ENCODE results near the gene ADAP1.
"Not testable (repeated sequence)": the region's sequence is repeated elsewhere in the genome, so short reads cannot be mapped to it uniquely, and the experiment has no call there.

Gene ADAP1

DNA sequence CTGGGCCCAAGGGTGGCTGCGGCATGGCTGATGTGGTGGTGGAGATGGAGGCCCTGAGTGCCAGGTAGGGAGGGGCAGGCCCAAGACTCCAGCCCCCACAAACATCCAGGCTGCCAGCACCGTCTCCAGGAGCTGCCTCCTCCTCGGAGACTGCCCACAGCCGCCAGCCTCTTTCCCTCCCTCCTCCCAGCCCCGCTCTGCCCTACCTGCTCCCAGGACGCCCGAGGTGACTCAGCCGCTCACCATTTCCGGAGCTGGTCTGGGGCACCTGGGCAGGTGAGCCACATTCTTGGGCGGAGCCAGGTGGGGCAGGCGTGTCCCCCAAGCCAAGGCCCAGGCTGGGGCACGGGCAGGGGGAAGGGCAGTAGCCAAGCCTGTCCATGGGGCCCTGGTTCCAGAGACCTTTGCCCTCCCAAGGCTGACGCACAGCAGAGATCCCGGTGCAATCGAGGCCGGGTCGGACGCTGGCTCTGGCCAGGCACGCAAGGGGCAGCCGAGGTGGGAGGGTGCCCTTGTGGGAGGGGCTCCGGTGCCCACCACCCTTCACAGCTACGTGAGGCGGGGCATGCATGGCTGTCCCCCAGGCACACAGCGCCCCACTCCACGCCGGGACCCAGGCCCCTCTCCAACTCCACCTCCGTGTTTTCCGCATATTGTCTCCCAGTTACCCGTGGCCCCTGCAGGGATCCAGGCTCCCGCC lies 8.8 kb downstream of the ADAP1 start:
- H3K79me2 ChIP-seq (ENCODE audit: insufficient read depth, low read length), result no peaks in the 10 kb centered on the region
- H3K27me3 ChIP-seq (ENCODE audit: insufficient read depth, low read length, poor library complexity, severe bottlenecking), result no peaks in the 10 kb centered on the region
- H3K4me2 ChIP-seq (ENCODE audit: low read depth, low read length, poor library complexity, severe bottlenecking), result no peak overlapping the region
- H4K20me1 ChIP-seq (ENCODE audit: insufficient read depth, low read length, poor library complexity, severe bottlenecking), result no peaks in the 10 kb centered on the region
- no peaks in the 10 kb centered on the region for H3K9me3 ChIP-seq (ENCODE audit: insufficient read depth, low read depth, low read length)
- no peaks in the 10 kb centered on the region for H3K9me2 ChIP-seq (replicated peaks; ENCODE audit: low read depth, low read length)
- no peak overlapping the region for H2AFZ ChIP-seq (ENCODE audit: low read length)
- no peaks in the 10 kb centered on the region for H3F3A ChIP-seq (ENCODE audit: low read depth)
- no peak overlapping the region for H3K4me3 ChIP-seq (ENCODE audit: low read length, poor library complexity, severe bottlenecking)
- no peak overlapping the region for H3K9ac ChIP-seq (ENCODE audit: low read depth, low read length, poor library complexity, severe bottlenecking)
- H3K36me3 ChIP-seq (ENCODE audit: insufficient read depth, low read length), result no peaks in the 10 kb centered on the region
- no peaks in the 10 kb centered on the region for H3K4me1 ChIP-seq (ENCODE audit: insufficient read depth, low read length, poor library complexity, severe bottlenecking)
- TF ChIP-seq, protein P1, sequence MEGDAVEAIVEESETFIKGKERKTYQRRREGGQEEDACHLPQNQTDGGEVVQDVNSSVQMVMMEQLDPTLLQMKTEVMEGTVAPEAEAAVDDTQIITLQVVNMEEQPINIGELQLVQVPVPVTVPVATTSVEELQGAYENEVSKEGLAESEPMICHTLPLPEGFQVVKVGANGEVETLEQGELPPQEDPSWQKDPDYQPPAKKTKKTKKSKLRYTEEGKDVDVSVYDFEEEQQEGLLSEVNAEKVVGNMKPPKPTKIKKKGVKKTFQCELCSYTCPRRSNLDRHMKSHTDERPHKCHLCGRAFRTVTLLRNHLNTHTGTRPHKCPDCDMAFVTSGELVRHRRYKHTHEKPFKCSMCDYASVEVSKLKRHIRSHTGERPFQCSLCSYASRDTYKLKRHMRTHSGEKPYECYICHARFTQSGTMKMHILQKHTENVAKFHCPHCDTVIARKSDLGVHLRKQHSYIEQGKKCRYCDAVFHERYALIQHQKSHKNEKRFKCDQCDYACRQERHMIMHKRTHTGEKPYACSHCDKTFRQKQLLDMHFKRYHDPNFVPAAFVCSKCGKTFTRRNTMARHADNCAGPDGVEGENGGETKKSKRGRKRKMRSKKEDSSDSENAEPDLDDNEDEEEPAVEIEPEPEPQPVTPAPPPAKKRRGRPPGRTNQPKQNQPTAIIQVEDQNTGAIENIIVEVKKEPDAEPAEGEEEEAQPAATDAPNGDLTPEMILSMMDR (conservative IDR thresholded peaks at IDR 0.05; ENCODE audit: low read length), result no peak
- TF ChIP-seq EZH2phosphoT487 (IDR thresholded peaks at IDR 0.05; ENCODE audit: borderline replicate concordance), result no peak

DNA sequence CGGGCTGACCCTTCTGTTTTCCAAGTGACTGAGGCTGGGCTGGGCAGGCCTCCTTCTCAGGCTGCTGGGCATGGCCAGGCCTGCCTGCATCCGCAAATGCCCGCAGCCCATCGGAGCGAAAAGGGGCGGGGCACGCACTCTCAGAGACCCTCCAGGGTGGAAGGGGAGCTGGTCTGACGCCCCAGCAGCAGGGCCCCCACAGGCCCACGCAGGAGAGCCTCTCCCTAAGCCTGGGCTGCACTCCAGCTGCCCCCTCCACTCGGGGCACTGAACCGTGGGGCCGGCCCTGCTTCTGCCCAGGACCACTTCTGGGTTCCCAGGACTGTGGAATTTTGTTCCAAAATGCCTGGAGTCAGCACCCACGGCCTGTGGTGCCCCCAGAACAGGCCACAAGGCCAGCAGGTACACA lies 9.3 kb downstream of the ADAP1 start:
- no peaks in the 10 kb centered on the region for H3K4me1 ChIP-seq (ENCODE audit: insufficient read depth, low read length, poor library complexity, severe bottlenecking)
- H3K79me2 ChIP-seq (ENCODE audit: insufficient read depth, low read length), result no peaks in the 10 kb centered on the region
- H4K20me1 ChIP-seq (ENCODE audit: insufficient read depth, low read length, poor library complexity, severe bottlenecking), result no peaks in the 10 kb centered on the region
- no peak overlapping the region for H3K4me3 ChIP-seq (ENCODE audit: low read length, poor library complexity, severe bottlenecking)
- H3K4me2 ChIP-seq (ENCODE audit: low read depth, low read length, poor library complexity, severe bottlenecking), result no peak overlapping the region
- H3K9ac ChIP-seq (ENCODE audit: low read depth, low read length, poor library complexity, severe bottlenecking), result no peak overlapping the region
- no peaks in the 10 kb centered on the region for H3K9me2 ChIP-seq (replicated peaks; ENCODE audit: low read depth, low read length)
- no peak overlapping the region for H2AFZ ChIP-seq (ENCODE audit: low read length)
- TF ChIP-seq EZH2phosphoT487 (IDR thresholded peaks at IDR 0.05; ENCODE audit: borderline replicate concordance), result no peak
- TF ChIP-seq, protein P1 (conservative IDR thresholded peaks at IDR 0.05; ENCODE audit: low read length), result no peak
- H3K9me3 ChIP-seq (ENCODE audit: insufficient read depth, low read depth, low read length), result no peaks in the 10 kb centered on the region
- H3K36me3 ChIP-seq (ENCODE audit: insufficient read depth, low read length), result no peaks in the 10 kb centered on the region
- H3K27me3 ChIP-seq (ENCODE audit: insufficient read depth, low read length, poor library complexity, severe bottlenecking), result no peaks in the 10 kb centered on the region
- no peaks in the 10 kb centered on the region for H3F3A ChIP-seq (ENCODE audit: low read depth)

DNA sequence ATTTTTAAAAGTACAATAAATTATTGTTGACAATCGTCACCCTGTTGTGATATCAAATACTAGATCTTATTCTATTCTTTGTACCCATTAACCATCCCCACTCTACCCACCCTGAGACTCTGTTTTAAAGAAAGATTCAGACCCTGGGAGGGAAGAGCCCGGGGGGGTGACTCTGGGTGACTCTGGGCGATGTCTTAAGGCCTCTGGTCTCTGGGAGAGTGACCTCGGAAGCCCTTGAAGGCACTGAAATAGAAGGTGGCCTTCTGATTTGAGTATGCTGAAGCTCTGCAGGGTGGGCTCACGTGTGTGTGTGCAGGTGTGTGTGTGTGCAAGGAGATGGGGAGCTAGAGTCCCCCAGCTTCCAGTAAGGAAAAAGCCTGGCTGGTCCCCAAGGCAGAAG lies 9.7 kb downstream of the ADAP1 start:
- Histone ChIP-seq H4K20me1 (ENCODE audit: insufficient read depth, low read length, poor library complexity, severe bottlenecking) (no peaks in the 10 kb centered on the region), H3K36me3 (ENCODE audit: insufficient read depth, low read length) (no peaks in the 10 kb centered on the region), H3K27me3 (ENCODE audit: insufficient read depth, low read length, poor library complexity, severe bottlenecking) (no peaks in the 10 kb centered on the region), H3K4me2 (ENCODE audit: low read depth, low read length, poor library complexity, severe bottlenecking) (no peak overlapping the region), H3K79me2 (ENCODE audit: insufficient read depth, low read length) (no peaks in the 10 kb centered on the region), H3K9me3 (ENCODE audit: insufficient read depth, low read depth, low read length) (no peaks in the 10 kb centered on the region; the same call in 1 of the 2 replicates), H3K9me2 (replicated peaks; ENCODE audit: low read depth, low read length) (no peaks in the 10 kb centered on the region), H3K4me3 (ENCODE audit: low read length, poor library complexity, severe bottlenecking) (no peak overlapping the region), H3K4me1 (ENCODE audit: insufficient read depth, low read length, poor library complexity, severe bottlenecking) (no peaks in the 10 kb centered on the region), H2AFZ (ENCODE audit: low read length) (no peak overlapping the region), H3K9ac (ENCODE audit: low read depth, low read length, poor library complexity, severe bottlenecking) (no peak overlapping the region), H3F3A (ENCODE audit: low read depth) (no peaks in the 10 kb centered on the region)
- TF ChIP-seq, protein P1 (conservative IDR thresholded peaks at IDR 0.05; ENCODE audit: low read length), result no peak
- no peak for TF ChIP-seq EZH2phosphoT487 (IDR thresholded peaks at IDR 0.05; ENCODE audit: borderline replicate concordance)

DNA sequence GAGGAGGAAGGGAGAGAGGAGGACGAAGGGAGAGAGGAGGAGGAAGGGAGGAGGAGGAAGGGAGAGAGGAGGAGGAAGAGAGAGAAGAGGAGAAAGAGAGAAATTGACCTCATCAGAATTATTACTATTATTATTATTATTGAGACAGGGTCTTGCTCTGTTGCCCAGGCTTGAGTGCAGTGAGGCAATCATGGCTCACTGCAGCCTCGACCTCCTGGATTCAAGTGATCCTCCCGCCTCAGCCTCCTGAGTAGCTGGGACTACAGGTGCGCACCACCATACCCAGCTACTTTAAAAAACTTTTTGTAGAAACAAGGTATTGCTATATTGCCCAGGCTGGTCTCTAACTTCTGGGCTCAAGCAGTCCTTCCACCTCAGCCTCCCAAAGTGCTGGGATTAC lies 10.7 kb downstream of the ADAP1 start:
- not testable (repeated sequence) for H3K4me1 ChIP-seq (ENCODE audit: insufficient read depth, low read length, poor library complexity, severe bottlenecking); H3K4me3 ChIP-seq (ENCODE audit: low read length, poor library complexity, severe bottlenecking); H3K27me3 ChIP-seq (ENCODE audit: insufficient read depth, low read length, poor library complexity, severe bottlenecking); H3K9ac ChIP-seq (ENCODE audit: low read depth, low read length, poor library complexity, severe bottlenecking); H3K9me2 ChIP-seq (replicated peaks; ENCODE audit: low read depth, low read length); H4K20me1 ChIP-seq (ENCODE audit: insufficient read depth, low read length, poor library complexity, severe bottlenecking); H2AFZ ChIP-seq (ENCODE audit: low read length); H3K79me2 ChIP-seq (ENCODE audit: insufficient read depth, low read length); H3K36me3 ChIP-seq (ENCODE audit: insufficient read depth, low read length); H3K9me3 ChIP-seq (ENCODE audit: insufficient read depth, low read depth, low read length); H3K4me2 ChIP-seq (ENCODE audit: low read depth, low read length, poor library complexity, severe bottlenecking); H3F3A ChIP-seq (ENCODE audit: low read depth)

Measured in Loucy (cell line).